Uterus (tissue), 4 donors: ENCODE data around the gene SERTM1. TPM values are rescaled to one million over a fixed set of nuclear protein-coding genes. Genes with fewer than 3 reads are reported as not detected.

ENCODE experiments used
- DNase-seq, 2 donors: peaks; one replicate each; pipeline ENCODE4 v3.0.0-alpha.2; 2019 to 2020
- H3K27ac ChIP-seq, 2 donors: fragments of 200-600 bp; sonication (generic); 1 replicate in 1 of 2; 2 replicates in 1 of 2; pipeline ENCODE4 v1.5.1; 2016 to 2018
- H3K27me3 ChIP-seq, 2 donors: fragments of 200-600 bp; sonication (generic); one replicate each; pipeline ENCODE4 v1.5.1; 2018 to 2019; ENCODE audit warnings: control low read depth in 1 of 2
- H3K36me3 ChIP-seq, 2 donors: fragments of 200-600 bp; sonication (generic); one replicate each; pipeline ENCODE4 v1.5.1; 2019; ENCODE audit warnings: control low read depth in 1 of 2
- H3K4me1 ChIP-seq, 2 donors: fragments of 200-600 bp; sonication (generic); one replicate each; pipeline ENCODE4 v1.5.1; 2018 to 2019; ENCODE audit warnings: control low read depth in 1 of 2
- H3K4me3 ChIP-seq, 2 donors: fragments of 200-600 bp; sonication (generic); 1 replicate in 1 of 2; 2 replicates in 1 of 2; pipeline ENCODE4 v1.5.1; 2018 to 2019; ENCODE audit warnings: mild to moderate bottlenecking in 1 of 2
- H3K9me3 ChIP-seq, 2 donors: fragments of 200-600 bp; sonication (generic); one replicate each; pipeline ENCODE4 v1.5.1; 2019; ENCODE audit warnings: control low read depth in 1 of 2
- POLR2A ChIP-seq, 2 donors: fragments of 450-650 bp; IDR thresholded peaks; one replicate each; pipeline ENCODE4 v1.6.1; 2016; ENCODE audit warnings: antibody characterized with exemption in 2 of 2, mild to moderate bottlenecking in 1 of 2, moderate library complexity in 1 of 2
- intact Hi-C: fragments of 100-400 bp; cut with DNase I; formaldehyde crosslinking; loops from one replicate; pipeline ENCODE4 v1.15.1; 2023; ENCODE audit warnings: low total_unique reads
- total RNA-seq, 4 donors: library from RNA; depleted of rRNA in 3 of 4; stranded (reverse); fragments of >200 nt in 3 of 4; gene quantifications; one replicate each; pipeline versions ENCODE4 v1.1.0 to v1.2.4, GENCODE V29; 2014 to 2023
- TF ChIP-seq, protein P1 (sequence below), 4 experiments: fragments of 200-600 bp in 2 of 4; fragments of 450-650 bp in 2 of 4; sonication (generic) in 2 of 4; IDR thresholded peaks; one replicate each; pipeline ENCODE4 v1.5.1; 2016 to 2019; ENCODE audit warnings: antibody characterized with exemption in 4 of 4, mild to moderate bottlenecking in 2 of 4, moderate library complexity in 1 of 4
- donor health status: DM: yes; HTN: yes; CAD: no.

The SERTM1 gene
- total RNA-seq, 4 donors from 2014 or later = 3.1 to 54.1 (median 33.0) TPM

DNA sequence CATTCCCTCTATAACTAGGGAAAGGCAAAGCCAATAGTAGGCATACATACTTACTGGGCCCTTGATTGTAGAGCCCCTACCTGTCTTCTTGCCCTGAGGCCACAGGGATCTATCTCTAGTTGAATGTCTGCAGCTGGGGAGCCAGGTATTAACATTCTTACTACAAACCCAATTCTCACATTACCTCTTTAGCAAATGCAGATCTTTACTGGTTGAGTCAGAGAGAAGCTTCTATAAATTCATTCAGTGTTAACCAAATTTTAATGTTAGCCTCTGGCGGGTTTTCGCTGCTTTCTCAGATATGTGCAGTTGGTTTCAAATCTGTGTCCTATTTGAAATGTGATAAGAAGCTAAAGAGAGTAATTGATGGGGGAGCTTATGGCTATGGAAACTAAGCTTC, 43.2 kb downstream of the SERTM1 start:
- H3K9me3 ChIP-seq = no peaks in the 10 kb centered on the region
- H3K36me3 ChIP-seq = no peaks in the 10 kb centered on the region
- TF ChIP-seq, protein P1, sequence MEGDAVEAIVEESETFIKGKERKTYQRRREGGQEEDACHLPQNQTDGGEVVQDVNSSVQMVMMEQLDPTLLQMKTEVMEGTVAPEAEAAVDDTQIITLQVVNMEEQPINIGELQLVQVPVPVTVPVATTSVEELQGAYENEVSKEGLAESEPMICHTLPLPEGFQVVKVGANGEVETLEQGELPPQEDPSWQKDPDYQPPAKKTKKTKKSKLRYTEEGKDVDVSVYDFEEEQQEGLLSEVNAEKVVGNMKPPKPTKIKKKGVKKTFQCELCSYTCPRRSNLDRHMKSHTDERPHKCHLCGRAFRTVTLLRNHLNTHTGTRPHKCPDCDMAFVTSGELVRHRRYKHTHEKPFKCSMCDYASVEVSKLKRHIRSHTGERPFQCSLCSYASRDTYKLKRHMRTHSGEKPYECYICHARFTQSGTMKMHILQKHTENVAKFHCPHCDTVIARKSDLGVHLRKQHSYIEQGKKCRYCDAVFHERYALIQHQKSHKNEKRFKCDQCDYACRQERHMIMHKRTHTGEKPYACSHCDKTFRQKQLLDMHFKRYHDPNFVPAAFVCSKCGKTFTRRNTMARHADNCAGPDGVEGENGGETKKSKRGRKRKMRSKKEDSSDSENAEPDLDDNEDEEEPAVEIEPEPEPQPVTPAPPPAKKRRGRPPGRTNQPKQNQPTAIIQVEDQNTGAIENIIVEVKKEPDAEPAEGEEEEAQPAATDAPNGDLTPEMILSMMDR (IDR thresholded peaks at IDR 0.05) = no peak
- no peak for TF ChIP-seq POLR2A (IDR thresholded peaks at IDR 0.05)
- no peaks in the 10 kb centered on the region for H3K27me3 ChIP-seq
- no peak overlapping the region for H3K27ac ChIP-seq
- no peak for DNase-seq
- H3K4me3 ChIP-seq = no peak overlapping the region
- no peaks in the 10 kb centered on the region for H3K4me1 ChIP-seq
- intact Hi-C loops = no loop called here

- TF ChIP-seq POLR2A (IDR thresholded peaks at IDR 0.05) = no peak
- TF ChIP-seq, protein P1 (IDR thresholded peaks at IDR 0.05) = no peak
- intact Hi-C loops = no loop called here
- no peaks in the 10 kb centered on the region for H3K9me3 ChIP-seq
- no peaks in the 10 kb centered on the region for H3K4me1 ChIP-seq
- H3K36me3 ChIP-seq = no peaks in the 10 kb centered on the region
- no peak overlapping the region for H3K27ac ChIP-seq
- no peak overlapping the region for H3K4me3 ChIP-seq
- no peak for DNase-seq
- no peaks in the 10 kb centered on the region for H3K27me3 ChIP-seq
These were observed 44.2 kb downstream of the SERTM1 start for GRCh38 chr13:36717966-36718545.

DNA sequence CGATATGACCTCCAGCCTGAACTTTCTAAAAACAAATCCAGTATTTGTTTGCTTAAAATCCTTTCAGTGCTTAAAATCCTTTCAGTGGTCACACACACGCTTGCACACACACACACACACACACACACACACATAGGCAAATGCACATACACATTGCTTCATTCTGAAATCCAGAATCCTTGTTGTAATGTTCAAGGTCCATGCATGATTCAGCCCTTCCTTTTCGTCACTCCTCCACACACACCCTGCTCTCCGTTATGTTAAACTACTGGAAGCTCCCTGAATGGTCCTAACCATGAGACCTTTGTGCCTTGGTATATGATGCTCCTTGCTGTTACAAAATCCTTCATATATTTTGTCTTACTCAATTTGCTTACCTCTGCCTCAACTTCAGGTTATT, 44.9 kb downstream of the SERTM1 start:
- H3K4me3 ChIP-seq = no peak overlapping the region
- TF ChIP-seq POLR2A (IDR thresholded peaks at IDR 0.05) = no peak
- TF ChIP-seq, protein P1 (IDR thresholded peaks at IDR 0.05) = no peak

GRCh38 chr13:36724141-36724540, 50.3 kb downstream of the SERTM1 start:
- intact Hi-C loops = no loop called here
- TF ChIP-seq, protein P1 (IDR thresholded peaks at IDR 0.05) = no peak
- no peak for TF ChIP-seq POLR2A (IDR thresholded peaks at IDR 0.05)
- Histone ChIP-seq H3K27ac (no peak overlapping the region), H3K27me3 (no peaks in the 10 kb centered on the region), H3K4me1 (no peaks in the 10 kb centered on the region), H3K36me3 (no peaks in the 10 kb centered on the region), H3K9me3 (no peaks in the 10 kb centered on the region), H3K4me3 (no peak overlapping the region)
- DNase-seq = no peak

More for the DNA sequence above, 44.9 kb downstream of the SERTM1 start:
- no peaks in the 10 kb centered on the region for H3K27me3 ChIP-seq
- DNase-seq = no peak
- intact Hi-C loops = no loop called here
- no peak overlapping the region for H3K27ac ChIP-seq
- H3K4me1 ChIP-seq = no peaks in the 10 kb centered on the region
- no peaks in the 10 kb centered on the region for H3K9me3 ChIP-seq
- no peaks in the 10 kb centered on the region for H3K36me3 ChIP-seq

- TF ChIP-seq, protein P1 (IDR thresholded peaks at IDR 0.05) = no peak
- TF ChIP-seq POLR2A (IDR thresholded peaks at IDR 0.05) = no peak
- H3K27me3 ChIP-seq = no peaks in the 10 kb centered on the region
- no peak for DNase-seq
- H3K4me3 ChIP-seq = no peak overlapping the region
- intact Hi-C loops = no loop called here
- H3K27ac ChIP-seq = no peak overlapping the region
- H3K36me3 ChIP-seq = no peaks in the 10 kb centered on the region
- H3K9me3 ChIP-seq = no peaks in the 10 kb centered on the region
- H3K4me1 ChIP-seq = no peaks in the 10 kb centered on the region
These were observed 52.1 kb downstream of the SERTM1 start for GRCh38 chr13:36725936-36726335.
